Memory B cell (primary cell): Measurements from ENCODE around the gene SLC12A3.

Experiments used
- ATAC-seq: fragments of 150-1000 bp; cut with Tn5 transposase; 2 replicates; pipeline ENCODE4 v1.10.0; 2021; ENCODE audit warnings: low read depth, mild to moderate bottlenecking, moderate library complexity
- DNase-seq, 2 donors: peaks; one replicate each; pipeline ENCODE4 v3.0.0; 2022; ENCODE audit warnings: low spot score in 2 of 2
- H3K27ac Mint-ChIP-seq: one replicate; pipeline ENCODE4 v1.8.0; 2022; ENCODE audit warnings: mild to moderate bottlenecking, moderate library complexity, mixed read lengths
- H3K27me3 Mint-ChIP-seq: one replicate; pipeline ENCODE4 v1.8.0; 2022; ENCODE audit warnings: mixed read lengths
- H3K36me3 Mint-ChIP-seq: one replicate; pipeline ENCODE4 v1.8.0; 2022; ENCODE audit warnings: mild to moderate bottlenecking, mixed read lengths
- H3K4me1 Mint-ChIP-seq: one replicate; pipeline ENCODE4 v1.8.0; 2022; ENCODE audit warnings: mixed read lengths
- H3K4me3 Mint-ChIP-seq: one replicate; pipeline ENCODE4 v1.8.0; 2022; ENCODE audit warnings: mild to moderate bottlenecking, moderate library complexity, mixed read lengths
- H3K9me3 Mint-ChIP-seq: one replicate; pipeline ENCODE4 v1.8.0; 2022; ENCODE audit warnings: mixed read lengths

The SLC12A3 gene, protein sequence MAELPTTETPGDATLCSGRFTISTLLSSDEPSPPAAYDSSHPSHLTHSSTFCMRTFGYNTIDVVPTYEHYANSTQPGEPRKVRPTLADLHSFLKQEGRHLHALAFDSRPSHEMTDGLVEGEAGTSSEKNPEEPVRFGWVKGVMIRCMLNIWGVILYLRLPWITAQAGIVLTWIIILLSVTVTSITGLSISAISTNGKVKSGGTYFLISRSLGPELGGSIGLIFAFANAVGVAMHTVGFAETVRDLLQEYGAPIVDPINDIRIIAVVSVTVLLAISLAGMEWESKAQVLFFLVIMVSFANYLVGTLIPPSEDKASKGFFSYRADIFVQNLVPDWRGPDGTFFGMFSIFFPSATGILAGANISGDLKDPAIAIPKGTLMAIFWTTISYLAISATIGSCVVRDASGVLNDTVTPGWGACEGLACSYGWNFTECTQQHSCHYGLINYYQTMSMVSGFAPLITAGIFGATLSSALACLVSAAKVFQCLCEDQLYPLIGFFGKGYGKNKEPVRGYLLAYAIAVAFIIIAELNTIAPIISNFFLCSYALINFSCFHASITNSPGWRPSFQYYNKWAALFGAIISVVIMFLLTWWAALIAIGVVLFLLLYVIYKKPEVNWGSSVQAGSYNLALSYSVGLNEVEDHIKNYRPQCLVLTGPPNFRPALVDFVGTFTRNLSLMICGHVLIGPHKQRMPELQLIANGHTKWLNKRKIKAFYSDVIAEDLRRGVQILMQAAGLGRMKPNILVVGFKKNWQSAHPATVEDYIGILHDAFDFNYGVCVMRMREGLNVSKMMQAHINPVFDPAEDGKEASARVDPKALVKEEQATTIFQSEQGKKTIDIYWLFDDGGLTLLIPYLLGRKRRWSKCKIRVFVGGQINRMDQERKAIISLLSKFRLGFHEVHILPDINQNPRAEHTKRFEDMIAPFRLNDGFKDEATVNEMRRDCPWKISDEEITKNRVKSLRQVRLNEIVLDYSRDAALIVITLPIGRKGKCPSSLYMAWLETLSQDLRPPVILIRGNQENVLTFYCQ

DNA sequence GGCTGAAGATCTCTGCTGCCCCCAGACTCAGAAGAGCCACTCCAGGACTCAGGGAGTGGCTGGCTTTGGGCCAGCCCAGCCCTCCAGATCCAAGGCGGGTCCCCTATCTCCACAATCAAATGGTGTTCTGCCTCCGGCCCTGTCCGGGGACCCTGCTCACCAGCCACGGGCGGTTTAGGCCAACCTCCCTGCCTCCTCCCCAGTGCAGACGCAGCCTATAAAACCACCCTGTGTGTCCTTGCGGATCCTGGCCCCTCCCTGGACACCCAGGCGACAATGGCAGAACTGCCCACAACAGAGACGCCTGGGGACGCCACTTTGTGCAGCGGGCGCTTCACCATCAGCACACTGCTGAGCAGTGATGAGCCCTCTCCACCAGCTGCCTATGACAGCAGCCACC lies at the start of gene SLC12A3:
Gene SLC12A3 (plus strand): TSS at position 248 of the 400 bp plus-strand sequence. CDS start 29 bp downstream, at position 277.
- H3K4me1 Mint-ChIP-seq, result peaks cover 35% of the 10 kb centered on the region
- H3K27me3 Mint-ChIP-seq, result no peaks in the 10 kb centered on the region
- H3K4me3 Mint-ChIP-seq, result no peak within 1 kb of the TSS
- H3K36me3 Mint-ChIP-seq, result no peaks in the 10 kb centered on the region
- no peaks in the 10 kb centered on the region for H3K9me3 Mint-ChIP-seq
- peak within 1 kb of the TSS; percentile 32 for H3K27ac Mint-ChIP-seq
- DNase-seq (no peak), ATAC-seq (no peak)

DNA sequence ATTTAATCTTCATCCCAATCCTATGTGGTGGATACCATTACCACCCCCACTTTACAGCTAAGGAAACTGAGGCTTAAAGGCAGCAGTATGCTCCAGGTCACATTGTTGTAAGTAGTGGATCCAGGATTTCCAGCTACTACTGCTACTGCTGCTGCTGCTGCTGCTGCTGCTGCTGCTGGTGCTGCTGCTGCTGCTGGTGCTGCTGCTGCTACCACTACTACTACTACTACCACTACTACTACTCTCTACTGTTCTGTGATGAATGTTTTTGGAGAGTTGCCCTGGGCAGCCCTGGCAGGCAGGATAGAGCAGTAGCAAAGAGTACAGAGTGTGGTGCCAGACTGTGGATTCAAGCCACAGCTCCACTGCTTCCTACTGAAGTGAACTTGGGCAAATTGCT lies 49.3 kb upstream of the SLC12A3 start:
- H3K4me1 Mint-ChIP-seq, result no peaks in the 10 kb centered on the region
- no peak overlapping the region for H3K4me3 Mint-ChIP-seq
- no peaks in the 10 kb centered on the region for H3K9me3 Mint-ChIP-seq
- H3K27ac Mint-ChIP-seq, result no peak overlapping the region
- no peaks in the 10 kb centered on the region for H3K27me3 Mint-ChIP-seq
- ATAC-seq, result no peak
- H3K36me3 Mint-ChIP-seq, result peaks cover 12% of the 10 kb centered on the region
- DNase-seq, result no peak

DNA sequence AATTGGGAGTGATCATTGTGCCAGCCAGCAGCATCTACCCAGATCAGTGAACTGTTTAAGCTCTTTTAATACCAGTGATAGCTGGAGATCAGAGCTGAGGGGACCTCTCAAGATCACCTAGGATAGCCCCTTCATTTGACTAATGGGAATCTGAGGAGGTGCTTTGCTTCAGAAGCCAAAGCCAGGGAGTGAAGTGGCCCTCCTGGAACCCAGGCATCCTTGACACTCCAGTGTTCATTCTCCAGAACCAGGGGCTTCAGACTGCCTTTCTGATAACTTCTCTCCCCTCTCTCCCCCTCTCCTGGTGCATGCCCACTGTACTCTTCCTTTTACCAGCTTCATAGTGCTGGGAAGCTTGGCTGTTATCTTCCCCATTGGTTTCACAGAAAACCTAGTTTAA lies 48.0 kb upstream of the SLC12A3 start:
- Mint-ChIP-seq H3K9me3 (no peaks in the 10 kb centered on the region), H3K4me3 (no peak overlapping the region)
- no peak for ATAC-seq

DNA sequence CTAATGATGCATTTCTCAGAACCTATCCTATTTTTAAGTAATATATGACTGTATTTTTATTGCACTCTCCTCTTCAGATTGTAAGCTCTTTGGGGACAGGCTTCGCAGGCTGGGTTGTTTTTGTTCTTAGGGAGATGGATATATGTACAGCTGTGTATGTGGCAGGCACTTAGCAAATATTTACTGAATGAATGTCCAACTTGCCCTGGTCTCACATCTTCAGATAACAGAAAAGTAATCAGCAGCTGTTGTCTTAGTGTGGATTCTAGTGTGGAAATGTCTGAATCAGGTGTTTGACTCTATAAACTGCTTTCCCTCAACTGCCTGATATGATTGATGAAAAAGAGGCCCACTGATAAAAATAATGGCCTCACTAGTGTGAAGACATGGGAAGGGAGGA lies 47.1 kb upstream of the SLC12A3 start:
- peaks cover 18% of the 10 kb centered on the region for H3K36me3 Mint-ChIP-seq
- ATAC-seq (no peak), DNase-seq (no peak)
- H3K27me3 Mint-ChIP-seq, result no peaks in the 10 kb centered on the region
- H3K4me3 Mint-ChIP-seq, result no peak overlapping the region
- H3K9me3 Mint-ChIP-seq, result no peaks in the 10 kb centered on the region
- no peaks in the 10 kb centered on the region for H3K4me1 Mint-ChIP-seq
- no peak overlapping the region for H3K27ac Mint-ChIP-seq

More for the DNA sequence above, 48.0 kb upstream of the SLC12A3 start:
- H3K27ac Mint-ChIP-seq, result no peak overlapping the region
- DNase-seq, result no peak
- peaks cover 18% of the 10 kb centered on the region for H3K36me3 Mint-ChIP-seq
- no peaks in the 10 kb centered on the region for H3K4me1 Mint-ChIP-seq
- H3K27me3 Mint-ChIP-seq, result no peaks in the 10 kb centered on the region

DNA sequence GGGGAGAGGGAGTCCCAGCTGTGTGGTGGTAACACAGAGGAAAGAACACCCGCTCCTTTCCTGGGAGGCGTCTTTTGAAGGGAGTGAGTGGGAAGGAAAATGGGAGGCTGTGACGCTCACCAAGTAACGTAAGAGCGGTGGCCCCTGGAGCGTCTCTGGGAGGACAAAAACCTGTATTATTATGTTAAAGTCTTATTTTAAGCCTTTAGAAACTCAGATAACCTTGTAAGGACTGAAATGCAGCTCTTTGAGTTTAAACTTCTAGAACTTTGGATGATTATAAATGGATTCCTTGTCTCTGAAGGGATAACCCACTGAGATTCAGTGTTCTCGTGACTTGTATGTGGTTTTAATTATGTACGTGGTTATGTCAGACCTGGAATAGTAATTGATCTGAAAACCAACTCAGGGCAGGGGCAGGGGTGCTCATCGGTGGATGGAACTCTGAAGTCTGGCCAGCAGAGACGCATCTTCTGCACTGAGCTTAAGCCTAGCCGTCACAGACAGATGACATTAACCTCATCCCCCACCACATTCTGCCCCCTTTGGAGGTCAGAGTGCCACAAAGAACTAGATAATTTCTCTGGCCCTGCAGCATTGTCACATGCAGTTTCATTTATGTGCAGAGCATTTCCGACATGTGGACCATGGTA lies 41.8 kb upstream of the SLC12A3 start:
- no peaks in the 10 kb centered on the region for H3K9me3 Mint-ChIP-seq
- H3K4me3 Mint-ChIP-seq, result no peak overlapping the region
- H3K36me3 Mint-ChIP-seq, result peaks cover 14% of the 10 kb centered on the region
- ATAC-seq (no peak), DNase-seq (no peak)
- H3K27ac Mint-ChIP-seq, result peak overlapping the region; percentile 55
- no peaks in the 10 kb centered on the region for H3K4me1 Mint-ChIP-seq
- H3K27me3 Mint-ChIP-seq, result no peaks in the 10 kb centered on the region

DNA sequence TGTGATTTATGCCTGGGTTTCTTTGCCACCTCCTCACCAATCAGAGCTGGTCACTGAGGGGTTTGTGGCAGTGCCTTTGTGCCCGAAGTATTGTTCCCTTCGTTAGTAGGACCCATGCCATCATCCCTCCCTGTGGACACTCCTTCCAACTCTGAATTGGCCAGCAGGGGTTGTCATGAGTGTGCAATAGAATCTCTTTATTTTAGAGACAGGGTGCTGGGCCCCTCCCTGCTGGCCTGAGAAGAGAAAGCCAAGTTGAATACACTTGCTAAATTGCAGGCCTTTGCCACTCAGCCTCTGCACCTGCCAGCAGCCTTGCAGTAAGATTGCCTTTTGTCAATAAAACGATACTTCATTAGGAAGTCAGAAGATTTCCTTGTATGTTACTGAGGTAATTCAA lies 40.7 kb upstream of the SLC12A3 start:
- H3K27me3 Mint-ChIP-seq, result no peaks in the 10 kb centered on the region
- H3K36me3 Mint-ChIP-seq, result peaks cover 17% of the 10 kb centered on the region
- H3K4me1 Mint-ChIP-seq, result no peaks in the 10 kb centered on the region
- H3K9me3 Mint-ChIP-seq, result no peaks in the 10 kb centered on the region
- no peak for DNase-seq
- ATAC-seq, result no peak
- no peak overlapping the region for H3K27ac Mint-ChIP-seq
- no peak overlapping the region for H3K4me3 Mint-ChIP-seq

DNA sequence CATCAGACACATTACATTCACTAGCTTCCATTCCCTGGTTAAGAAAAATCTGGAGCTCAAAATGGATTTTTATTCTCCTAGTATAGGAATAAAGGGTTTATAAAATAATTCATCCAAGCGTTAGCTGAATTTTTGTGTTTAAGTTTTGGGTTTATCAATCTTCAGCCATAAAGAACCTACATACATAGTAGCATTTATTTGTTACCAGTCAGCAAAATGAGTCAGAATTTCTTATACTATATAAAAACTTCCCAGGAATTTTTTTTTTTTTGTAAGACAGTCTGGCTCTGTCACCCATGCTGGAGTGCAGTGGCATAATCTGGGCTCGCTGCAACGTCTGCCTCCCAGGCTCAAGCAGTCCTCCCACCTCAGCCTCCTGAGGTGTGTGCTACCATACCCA lies 40.2 kb upstream of the SLC12A3 start:
- no peak for DNase-seq
- Mint-ChIP-seq H3K4me1 (no peaks in the 10 kb centered on the region), H3K27ac (no peak overlapping the region), H3K36me3 (peaks cover 16% of the 10 kb centered on the region), H3K4me3 (no peak overlapping the region), H3K27me3 (no peaks in the 10 kb centered on the region), H3K9me3 (no peaks in the 10 kb centered on the region)
- no peak for ATAC-seq

GRCh38 chr16:56825826-56826225 lies 39.2 kb upstream of the SLC12A3 start:
- no peak overlapping the region for H3K4me3 Mint-ChIP-seq
- no peaks in the 10 kb centered on the region for H3K27me3 Mint-ChIP-seq
- H3K36me3 Mint-ChIP-seq, result peaks cover 17% of the 10 kb centered on the region
- H3K27ac Mint-ChIP-seq, result no peak overlapping the region
- no peak for ATAC-seq
- no peaks in the 10 kb centered on the region for H3K4me1 Mint-ChIP-seq
- H3K9me3 Mint-ChIP-seq, result no peaks in the 10 kb centered on the region
- no peak for DNase-seq

DNA sequence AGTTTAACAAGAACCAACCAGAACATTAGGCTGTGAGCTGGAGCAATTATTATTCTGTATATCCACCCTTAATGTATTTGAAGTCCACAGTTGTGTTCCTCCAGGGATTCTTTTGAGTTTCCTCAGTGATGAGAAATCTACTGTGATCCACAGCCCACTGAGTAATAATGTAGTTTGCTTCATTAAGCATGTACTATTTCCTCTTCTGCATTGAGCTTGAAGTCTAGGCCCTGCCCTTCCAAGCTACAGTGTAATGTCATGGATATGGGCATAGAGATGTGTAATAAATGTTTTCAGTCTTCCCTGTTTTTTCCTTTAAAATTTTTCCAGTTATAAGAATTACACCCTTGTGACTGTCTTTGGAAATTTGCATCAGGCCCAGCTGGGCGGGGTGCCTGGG lies 36.4 kb upstream of the SLC12A3 start:
- peaks cover 26% of the 10 kb centered on the region for H3K36me3 Mint-ChIP-seq
- H3K4me1 Mint-ChIP-seq, result no peaks in the 10 kb centered on the region
- no peak overlapping the region for H3K27ac Mint-ChIP-seq
- no peak for ATAC-seq
- H3K9me3 Mint-ChIP-seq, result no peaks in the 10 kb centered on the region
- DNase-seq, result no peak
- H3K4me3 Mint-ChIP-seq, result no peak overlapping the region
- H3K27me3 Mint-ChIP-seq, result no peaks in the 10 kb centered on the region

DNA sequence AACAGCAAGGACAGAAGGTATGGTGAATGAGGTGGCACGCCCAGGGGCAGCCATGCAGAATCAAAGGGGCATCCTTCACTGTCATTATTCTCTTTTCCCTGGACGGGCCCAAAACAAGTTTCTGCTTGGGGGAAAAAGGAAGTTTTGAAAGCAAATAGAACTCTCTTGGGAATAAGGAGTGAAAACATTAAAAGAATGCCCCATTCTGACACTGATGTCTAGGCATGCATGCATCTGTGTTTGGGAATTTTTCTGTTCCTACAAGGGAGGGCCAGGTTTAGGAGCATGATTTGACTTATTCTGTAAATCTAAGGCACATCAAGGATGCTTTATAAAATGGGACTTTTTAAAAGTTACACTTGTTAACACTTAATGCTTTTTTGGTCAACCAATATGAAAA lies 34.3 kb upstream of the SLC12A3 start:
- no peak for ATAC-seq
- no peak overlapping the region for H3K27ac Mint-ChIP-seq

GRCh38 chr16:56832768-56833167 lies 32.2 kb upstream of the SLC12A3 start:
- Mint-ChIP-seq H3K27ac (peak overlapping the region; percentile 72), H3K27me3 (no peaks in the 10 kb centered on the region), H3K9me3 (no peaks in the 10 kb centered on the region), H3K4me3 (no peak overlapping the region), H3K4me1 (no peaks in the 10 kb centered on the region), H3K36me3 (peaks cover 27% of the 10 kb centered on the region)
- DNase-seq (no peak), ATAC-seq (no peak)

More for the DNA sequence above, 34.3 kb upstream of the SLC12A3 start:
- Mint-ChIP-seq H3K36me3 (peaks cover 26% of the 10 kb centered on the region), H3K4me1 (no peaks in the 10 kb centered on the region), H3K4me3 (no peak overlapping the region), H3K9me3 (no peaks in the 10 kb centered on the region), H3K27me3 (no peaks in the 10 kb centered on the region)
- no peak for DNase-seq

GRCh38 chr16:56833243-56833970 lies 31.6 kb upstream of the SLC12A3 start:
- Mint-ChIP-seq H3K4me1 (no peaks in the 10 kb centered on the region), H3K27ac (no peak overlapping the region), H3K9me3 (no peaks in the 10 kb centered on the region), H3K27me3 (no peaks in the 10 kb centered on the region), H3K4me3 (no peak overlapping the region), H3K36me3 (peaks cover 27% of the 10 kb centered on the region)
- DNase-seq (no peak), ATAC-seq (no peak)

- no peaks in the 10 kb centered on the region for H3K27me3 Mint-ChIP-seq
- H3K36me3 Mint-ChIP-seq, result peaks cover 27% of the 10 kb centered on the region
- no peak overlapping the region for H3K4me3 Mint-ChIP-seq
- ATAC-seq (no peak), DNase-seq (no peak)
- H3K9me3 Mint-ChIP-seq, result no peaks in the 10 kb centered on the region
- no peaks in the 10 kb centered on the region for H3K4me1 Mint-ChIP-seq
- H3K27ac Mint-ChIP-seq, result no peak overlapping the region
Measured at GRCh38 chr16:56835320-56835719, 29.7 kb upstream of the SLC12A3 start.
